HCT116 (cell line): ENCODE results near the gene SSR1. TPM values are rescaled to one million over a fixed set of nuclear protein-coding genes. Genes with fewer than 3 reads are reported as not detected.

Source experiments
- ATAC-seq: fragments of 200-7000 bp; cut with Tn5 transposase; 2 replicates; pipeline ENCODE4 v1.9.1; 2020; ENCODE audit warnings: mild to moderate bottlenecking, moderate library complexity
- BruUV-seq: library from RNA; stranded (reverse); fragments of 400-500 nt; replicated peaks from 2 replicates; lab custom pipeline; 2021; lab: Mats Ljungman, UMichigan
- CTCF ChIA-PET: fragments of 300-600 bp; sonication (Branson Sonifier 250); formaldehyde crosslinking; loops from one replicate; lab custom pipeline; 2021; ENCODE audit warnings: antibody characterized with exemption; lab: Charles Lee
- POLR2A ChIA-PET: fragments of 300-600, 350-600 bp; sonication (Branson Sonifier 250); formaldehyde crosslinking; loops from one replicate; lab custom pipeline; 2021; ENCODE audit warnings: antibody characterized with exemption; lab: Charles Lee
- RAD21 ChIA-PET, 2 experiments: fragments of 300-600 bp; sonication (Branson Sonifier 250); formaldehyde crosslinking; loops; one replicate each; lab custom pipeline; 2023; ENCODE audit warnings: low total read pairs in 2 of 2; ENCODE audit not compliant: uncharacterized antibody in 2 of 2, unreplicated experiment in 2 of 2, low non-redundant PET in 1 of 2; lab: Charles Lee
- DNase-seq: peaks from one replicate; pipeline ENCODE4 v3.0.0-alpha.2; 2010; ENCODE audit warnings: low read depth, low spot score
- H2AFZ ChIP-seq: fragments of 200-600 bp; shearing (Covaris generic), sonication (generic); 2 replicates; pipeline ENCODE4 v1.6.1; 2017; ENCODE audit warnings: low read depth, mixed run types, mixed read lengths, antibody characterized with exemption, low read length; ENCODE audit not compliant: poor library complexity, severe bottlenecking
- H3K27ac ChIP-seq: 2 replicates; pipeline ENCODE4 v1.5.1; 2012; ENCODE audit warnings: low read depth, low read length
- H3K27me3 ChIP-seq: fragments of 200-600 bp; sonication (generic); 2 replicates; pipeline ENCODE4 v1.6.1; 2016; ENCODE audit warnings: mixed run types, low read length, mixed read lengths; ENCODE audit not compliant: insufficient read depth
- H3K36me3 ChIP-seq, 2 experiments: fragments of 200-500 bp in 1 of 2; fragments of 200-600 bp in 1 of 2; sonication (Bioruptor generic) in 1 of 2; sonication (generic) in 1 of 2; 2 replicates each; pipeline versions ENCODE4 v1.5.1 to v1.6.1; 2014 to 2016; ENCODE audit warnings: low read length in 2 of 2, inconsistent platforms in 1 of 2, mixed read lengths in 1 of 2, mixed run types in 1 of 2; ENCODE audit not compliant: insufficient read depth in 2 of 2, control insufficient read depth in 1 of 2
- H3K4me1 ChIP-seq, 2 experiments: fragments of 200-600 bp in 1 of 2; sonication (generic) in 1 of 2; 2 replicates each; pipeline versions ENCODE4 v1.5.1 to v1.6.1; 2012 to 2017; ENCODE audit warnings: low read length in 2 of 2, inconsistent platforms in 1 of 2, mild to moderate bottlenecking in 1 of 2, mixed read lengths in 1 of 2, mixed run types in 1 of 2, moderate library complexity in 1 of 2; ENCODE audit not compliant: insufficient read depth in 2 of 2, control insufficient read depth in 1 of 2
- H3K4me2 ChIP-seq: fragments of 200-600 bp; sonication (generic); 2 replicates; pipeline ENCODE4 v1.6.1; 2017; ENCODE audit warnings: mixed run types, low read length, mixed read lengths
- H3K4me3 ChIP-seq, 2 experiments: fragments of 200-600 bp in 1 of 2; sonication (generic) in 1 of 2; replicated peaks in 1 of 2; 2 replicates each; pipeline ENCODE4 v1.5.1; 2011 to 2016; ENCODE audit warnings: low read length in 2 of 2, control low read depth in 1 of 2, low read depth in 1 of 2, mild to moderate bottlenecking in 1 of 2, mixed read lengths in 1 of 2, mixed run types in 1 of 2
- H3K79me2 ChIP-seq: fragments of 200-600 bp; sonication (generic); 2 replicates; pipeline ENCODE4 v1.6.1; 2017; ENCODE audit warnings: mild to moderate bottlenecking, mixed run types, low read length, moderate library complexity, mixed read lengths; ENCODE audit not compliant: insufficient read depth
- H3K9ac ChIP-seq: fragments of 200-600 bp; sonication (generic); 2 replicates; pipeline ENCODE4 v1.6.1; 2016; ENCODE audit warnings: low read length, mixed read lengths
- H3K9me2 ChIP-seq: fragments of 200-600 bp; sonication (generic), shearing (Covaris generic); 2 replicates; pipeline ENCODE4 v1.6.1; 2017; ENCODE audit warnings: mixed run types, mild to moderate bottlenecking, moderate library complexity; ENCODE audit not compliant: insufficient read depth
- H3K9me3 ChIP-seq, 2 experiments: fragments of 200-500 bp in 1 of 2; fragments of 200-600 bp in 1 of 2; sonication (Bioruptor generic) in 1 of 2; sonication (generic) in 1 of 2; 2 replicates each; pipeline ENCODE4 v1.6.1; 2014 to 2017; ENCODE audit warnings: low read length in 2 of 2, mixed read lengths in 2 of 2, inconsistent platforms in 1 of 2, low read depth in 1 of 2, mild to moderate bottlenecking in 1 of 2, mixed run types in 1 of 2, moderate library complexity in 1 of 2; ENCODE audit not compliant: control insufficient read depth in 1 of 2, insufficient read depth in 1 of 2
- H4K20me1 ChIP-seq: fragments of 200-600 bp; sonication (generic), shearing (Covaris generic); 2 replicates; pipeline ENCODE4 v1.6.1; 2017; ENCODE audit warnings: mixed run types, mild to moderate bottlenecking, moderate library complexity; ENCODE audit not compliant: insufficient read depth
- CBX3 ChIP-seq: IDR thresholded peaks from 2 replicates; pipeline ENCODE4 v1.6.1; 2012; ENCODE audit warnings: low read depth
- ELF1 ChIP-seq: IDR thresholded peaks from 2 replicates; pipeline ENCODE4 v1.6.1; 2012; ENCODE audit warnings: low read depth, borderline replicate concordance
- EZH2 ChIP-seq: fragments of 200-600 bp; sonication (generic); IDR thresholded peaks from 2 replicates; pipeline ENCODE4 v1.6.1; 2017; ENCODE audit warnings: antibody characterized with exemption, mixed run types
- EZH2phosphoT487 ChIP-seq: fragments of 200-600 bp; IDR thresholded peaks from 2 replicates; pipeline ENCODE4 v1.6.1; 2018; ENCODE audit warnings: antibody characterized with exemption, borderline replicate concordance
- FOSL1 ChIP-seq: IDR thresholded peaks from 2 replicates; pipeline ENCODE4 v1.6.1; 2012; ENCODE audit warnings: low read depth
- MAX ChIP-seq: IDR thresholded peaks from 2 replicates; pipeline ENCODE4 v1.6.1; 2012
- POLR2AphosphoS5 ChIP-seq: IDR thresholded peaks from 2 replicates; pipeline ENCODE4 v1.6.1; 2011; ENCODE audit warnings: mild to moderate bottlenecking, low read depth, low read length, moderate library complexity
- RAD21 ChIP-seq: IDR thresholded peaks from 2 replicates; pipeline ENCODE4 v1.6.1; 2012; ENCODE audit warnings: low read depth, mild to moderate bottlenecking
- YY1 ChIP-seq: IDR thresholded peaks from 2 replicates; pipeline ENCODE4 v1.6.1; 2011; ENCODE audit warnings: low read length, low read depth, moderate library complexity, mild to moderate bottlenecking; ENCODE audit not compliant: insufficient replicate concordance; ENCODE audit errors: extremely low read depth
- ZBTB33 ChIP-seq: IDR thresholded peaks from 2 replicates; pipeline ENCODE4 v1.6.1; 2011; ENCODE audit warnings: mild to moderate bottlenecking, low read length, moderate library complexity; ENCODE audit not compliant: insufficient replicate concordance; ENCODE audit errors: extremely low read depth
- ZFX ChIP-seq: fragments of 450-650 bp; IDR thresholded peaks from 2 replicates; pipeline ENCODE4 v1.6.1; 2017
- ZNF274 ChIP-seq: fragments of 200-500 bp; sonication (Bioruptor generic); IDR thresholded peaks from 2 replicates; pipeline ENCODE4 v1.6.1; 2014; ENCODE audit warnings: mild to moderate bottlenecking, low read depth, low read length, inconsistent platforms
- intact Hi-C: fragments of 100-400 bp; cut with micrococcal nuclease; formaldehyde crosslinking; loops from 2 replicates; pipeline ENCODE4 v1.10.0; 2022
- total RNA-seq: library from RNA; stranded (reverse); gene quantifications from one replicate; pipeline ENCODE4 v1.2.1, GENCODE V29; 2021; ENCODE audit not compliant: unreplicated experiment
- TF ChIP-seq, protein P1 (sequence below), 3 experiments: fragments of 200-600 bp in 1 of 3; sonication (generic) in 1 of 3; IDR thresholded peaks in 2 of 3; conservative IDR thresholded peaks in 1 of 3; 2 replicates each; pipeline ENCODE4 v1.5.1; 2012 to 2017; ENCODE audit warnings: low read depth in 2 of 3, low read length in 2 of 3, antibody characterized with exemption in 1 of 3, borderline replicate concordance in 1 of 3, control low read depth in 1 of 3, mild to moderate bottlenecking in 1 of 3, mixed read lengths in 1 of 3, mixed run types in 1 of 3, moderate library complexity in 1 of 3; ENCODE audit not compliant: insufficient read depth in 1 of 3

SSR1 gene
- total RNA-seq, 1 experiment from 2014 or later = 127 TPM

GRCh38 chr6:7264686-7265384, 48.2 kb downstream of the SSR1 start:
- ChIA-PET CTCF (no interaction called here), RAD21 (no interaction called here), POLR2A (no interaction called here)
- no peak overlapping the region for H2AFZ ChIP-seq
- DNase-seq = no peak
- H3K4me2 ChIP-seq = no peak overlapping the region
- no peaks in the 10 kb centered on the region for H3K9me3 ChIP-seq
- peaks cover 22 to 39% of the 10 kb centered on the region in 2 experiments for H3K4me1 ChIP-seq
- H4K20me1 ChIP-seq = no peaks in the 10 kb centered on the region
- no peaks in the 10 kb centered on the region for H3K27me3 ChIP-seq
- TF ChIP-seq RAD21 = no peak
- no peak for TF ChIP-seq ZNF274
- TF ChIP-seq YY1 = no peak
- no peak for TF ChIP-seq ELF1
- no peak for TF ChIP-seq EZH2
- H3K9me2 ChIP-seq = no peaks in the 10 kb centered on the region
- no peak overlapping the region for H3K4me3 ChIP-seq
- intact Hi-C loops = no loop called here
- H3K9ac ChIP-seq = no peak overlapping the region
- no peaks in the 10 kb centered on the region for H3K79me2 ChIP-seq
- no peaks in the 10 kb centered on the region for H3K36me3 ChIP-seq
- H3K27ac ChIP-seq = no peak overlapping the region
- no peak for ATAC-seq
- BruUV-seq = TSS peak; percentile 27

DNA sequence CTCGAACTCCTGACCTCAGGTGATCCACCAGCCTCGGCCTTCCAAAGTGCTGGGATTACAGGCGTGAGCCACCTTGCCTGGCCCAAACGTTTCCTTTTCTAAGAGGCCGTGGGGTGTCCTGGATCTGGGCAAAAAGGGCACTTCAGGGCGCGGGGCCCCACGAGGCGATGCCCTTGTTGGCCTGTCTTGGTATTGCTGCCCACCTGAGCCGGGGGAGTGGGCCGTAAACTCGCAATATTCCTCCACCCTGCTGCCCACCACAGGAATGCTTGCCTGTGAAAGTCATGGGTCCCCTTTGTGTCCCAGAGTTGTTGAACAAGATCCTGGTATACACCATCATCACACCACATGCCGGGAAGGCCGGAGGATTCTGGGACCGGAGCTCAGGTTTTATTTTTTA, 49.0 kb downstream of the SSR1 start:
- no peak overlapping the region for H3K27ac ChIP-seq
- no peak overlapping the region for H3K4me3 ChIP-seq
- H3K9me2 ChIP-seq = no peaks in the 10 kb centered on the region
- no peak for DNase-seq
- CTCF ChIA-PET = interaction anchor here (0.6 kb wide), 1 partner anchor 567 kb away, joined by 3 read pairs; no protein-coding TSS in a partner anchor
- H3K27me3 ChIP-seq = no peaks in the 10 kb centered on the region
- H4K20me1 ChIP-seq = no peaks in the 10 kb centered on the region
- H3K79me2 ChIP-seq = no peaks in the 10 kb centered on the region
- TF ChIP-seq ZFX (no peak), FOSL1 (no peak), EZH2phosphoT487 (no peak), MAX (no peak), ZBTB33 (no peak), POLR2AphosphoS5 (no peak), YY1 (no peak), ZNF274 (no peak), CBX3 (no peak)
- TF ChIP-seq, protein P1, sequence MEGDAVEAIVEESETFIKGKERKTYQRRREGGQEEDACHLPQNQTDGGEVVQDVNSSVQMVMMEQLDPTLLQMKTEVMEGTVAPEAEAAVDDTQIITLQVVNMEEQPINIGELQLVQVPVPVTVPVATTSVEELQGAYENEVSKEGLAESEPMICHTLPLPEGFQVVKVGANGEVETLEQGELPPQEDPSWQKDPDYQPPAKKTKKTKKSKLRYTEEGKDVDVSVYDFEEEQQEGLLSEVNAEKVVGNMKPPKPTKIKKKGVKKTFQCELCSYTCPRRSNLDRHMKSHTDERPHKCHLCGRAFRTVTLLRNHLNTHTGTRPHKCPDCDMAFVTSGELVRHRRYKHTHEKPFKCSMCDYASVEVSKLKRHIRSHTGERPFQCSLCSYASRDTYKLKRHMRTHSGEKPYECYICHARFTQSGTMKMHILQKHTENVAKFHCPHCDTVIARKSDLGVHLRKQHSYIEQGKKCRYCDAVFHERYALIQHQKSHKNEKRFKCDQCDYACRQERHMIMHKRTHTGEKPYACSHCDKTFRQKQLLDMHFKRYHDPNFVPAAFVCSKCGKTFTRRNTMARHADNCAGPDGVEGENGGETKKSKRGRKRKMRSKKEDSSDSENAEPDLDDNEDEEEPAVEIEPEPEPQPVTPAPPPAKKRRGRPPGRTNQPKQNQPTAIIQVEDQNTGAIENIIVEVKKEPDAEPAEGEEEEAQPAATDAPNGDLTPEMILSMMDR (IDR thresholded peaks at IDR 0.05 in 2 of 3, conservative IDR thresholded peaks at IDR 0.05 in 1 of 3; ENCODE audit: borderline replicate concordance in 1 of 3, insufficient read depth in 1 of 3, low read depth in 2 of 3, low read length in 2 of 3) = no peak
- ATAC-seq = no peak
- H3K9me3 ChIP-seq = no peaks in the 10 kb centered on the region
- intact Hi-C loops = no loop called here
- no peak overlapping the region for H3K4me2 ChIP-seq
- BruUV-seq = no TSS peak
- H3K4me1 ChIP-seq = peaks cover 22 to 39% of the 10 kb centered on the region in 2 experiments
- POLR2A ChIA-PET = no interaction called here
- RAD21 ChIA-PET = no interaction called here
- H3K36me3 ChIP-seq = no peaks in the 10 kb centered on the region
- no peak overlapping the region for H2AFZ ChIP-seq
- no peak overlapping the region for H3K9ac ChIP-seq
